GM12878 (cell line): ENCODE results near the gene SCD5. TPM values are rescaled to one million over a fixed set of nuclear protein-coding genes. Genes with fewer than 3 reads are reported as not detected.

Experiments
- ATAC-seq: fragments of 200-7000 bp; cut with Tn5 transposase; 3 replicates; pipeline ENCODE4 v1.9.1; 2020; ENCODE audit warnings: mild to moderate bottlenecking, moderate library complexity
- BruUV-seq: library from RNA; stranded (reverse); fragments of 400-500 nt; replicated peaks from 2 replicates; lab custom pipeline; 2021; lab: Mats Ljungman, UMichigan
- CTCF ChIA-PET: fragments of 300-600 bp; sonication (Branson Sonifier 250); formaldehyde crosslinking; extraction: SDS; loops from one replicate; lab custom pipeline; 2021; ENCODE audit warnings: inconsistent platforms; lab: Yijun Ruan, JAX
- POLR2A ChIA-PET: fragments of 350-600 bp; formaldehyde crosslinking; extraction: SDS; loops from one replicate; lab custom pipeline; 2021; ENCODE audit warnings: inconsistent platforms; lab: Charles Lee
- RAD21 ChIA-PET: fragments of 300-600 bp; sonication (Branson Sonifier 250); formaldehyde crosslinking; loops from one replicate; lab custom pipeline; 2023; ENCODE audit warnings: antibody characterized with exemption; ENCODE audit not compliant: unreplicated experiment; lab: Charles Lee
- SMC1A ChIA-PET: fragments of 300-600 bp; sonication (Branson Sonifier 250); formaldehyde crosslinking; loops from one replicate; lab custom pipeline; 2023; ENCODE audit not compliant: unreplicated experiment, uncharacterized antibody; lab: Charles Lee
- DNase-seq: peaks from one replicate; pipeline ENCODE4 v3.0.0-alpha.2; 2011; ENCODE audit warnings: low read depth, low spot score
- FAIRE-seq: peaks from 3 replicates; lab custom pipeline; 2011; peaks lifted over from hg19 to GRCh38; lab: Jason Lieb, UNC
- H2AFZ ChIP-seq: 2 replicates; pipeline ENCODE4 v1.6.0; 2011; ENCODE audit warnings: low read depth, low read length, control low read depth; ENCODE audit not compliant: control insufficient read depth
- H3K27ac ChIP-seq: 2 replicates; pipeline ENCODE4 v1.5.1; 2011; ENCODE audit warnings: control low read depth; ENCODE audit not compliant: control insufficient read depth, insufficient read depth
- H3K27me3 ChIP-seq, 2 experiments: replicated peaks in 1 of 2; 2 replicates each; pipeline versions ENCODE4 v1.6.0 to v1.6.1; 2011; ENCODE audit warnings: low read length in 1 of 2; ENCODE audit not compliant: control insufficient read depth in 2 of 2, insufficient read depth in 2 of 2
- H3K36me3 ChIP-seq, 2 experiments: 2 replicates each; pipeline ENCODE4 v1.5.1; 2011; ENCODE audit warnings: low read length in 1 of 2; ENCODE audit not compliant: control insufficient read depth in 2 of 2, insufficient read depth in 2 of 2
- H3K4me1 ChIP-seq: 2 replicates; pipeline ENCODE4 v1.6.1; 2011; ENCODE audit warnings: mild to moderate bottlenecking, low read length, moderate library complexity, mixed read lengths; ENCODE audit not compliant: control insufficient read depth, insufficient read depth
- H3K4me2 ChIP-seq: 2 replicates; pipeline ENCODE4 v1.6.0; 2011; ENCODE audit warnings: control low read depth; ENCODE audit not compliant: control insufficient read depth, insufficient read depth
- H3K4me3 ChIP-seq: fragments of 200-600 bp; sonication (generic); 2 replicates; pipeline ENCODE4 v1.5.1; 2016
- H3K79me2 ChIP-seq: 2 replicates; pipeline ENCODE4 v1.6.0; 2011; ENCODE audit warnings: low read length; ENCODE audit not compliant: control insufficient read depth, insufficient read depth
- H3K9ac ChIP-seq: 2 replicates; pipeline ENCODE4 v1.8.0; 2011; ENCODE audit warnings: low read length, control low read depth, mixed read lengths; ENCODE audit not compliant: control insufficient read depth, insufficient read depth
- H3K9me3 ChIP-seq: replicated peaks from 3 replicates; pipeline ENCODE4 v1.5.1; 2011; ENCODE audit warnings: mild to moderate bottlenecking, low read length; ENCODE audit not compliant: control insufficient read depth, insufficient read depth
- H4K20me1 ChIP-seq: 2 replicates; pipeline ENCODE4 v1.6.0; 2011; ENCODE audit not compliant: control insufficient read depth, insufficient read depth
- CBFB ChIP-seq: IDR thresholded peaks from 2 replicates; pipeline ENCODE4 v1.6.1; 2016; ENCODE audit warnings: antibody characterized with exemption, low read depth
- CBX5 ChIP-seq: sonication (generic); IDR thresholded peaks from 2 replicates; pipeline ENCODE4 v1.6.1; 2016; ENCODE audit warnings: low read depth, moderate library complexity, mild to moderate bottlenecking, inconsistent platforms
- CREM ChIP-seq: IDR thresholded peaks from 2 replicates; pipeline ENCODE4 v1.6.1; 2014; ENCODE audit warnings: antibody characterized with exemption, low read depth
- HCFC1 ChIP-seq: fragments of 150-350 bp; IDR thresholded peaks from 2 replicates; pipeline ENCODE4 v1.6.1; 2014; ENCODE audit warnings: low read length
- NFXL1 ChIP-seq: fragments of 450-650 bp; IDR thresholded peaks from 2 replicates; pipeline ENCODE4 v1.6.1; 2017; ENCODE audit warnings: antibody characterized with exemption, mild to moderate bottlenecking, borderline replicate concordance
- NFYB ChIP-seq: IDR thresholded peaks from 2 replicates; pipeline ENCODE4 v1.6.1; 2011; ENCODE audit warnings: low read depth, mild to moderate bottlenecking, low read length, improper control_type of control experiment, moderate library complexity; ENCODE audit not compliant: insufficient read depth
- TCF12 ChIP-seq: IDR thresholded peaks from 2 replicates; pipeline ENCODE4 v1.6.1; 2011; ENCODE audit warnings: low read depth, mild to moderate bottlenecking, low read length
- TCF3 ChIP-seq: IDR thresholded peaks from 2 replicates; pipeline ENCODE4 v1.6.1; 2012; ENCODE audit warnings: low read depth, mild to moderate bottlenecking, low read length, borderline replicate concordance; ENCODE audit not compliant: insufficient read depth
- TCF7 ChIP-seq: IDR thresholded peaks from 2 replicates; pipeline ENCODE4 v1.6.1; 2014; ENCODE audit warnings: antibody characterized with exemption, borderline replicate concordance
- WRNIP1 ChIP-seq: IDR thresholded peaks from 2 replicates; pipeline ENCODE4 v1.6.1; 2011; ENCODE audit warnings: low read depth, low read length, improper control_type of control experiment, borderline replicate concordance
- WGBS: methylation state at CpG from one replicate; pipeline ENCODE4 v1.1.6; 2016; ENCODE audit warnings: low lambda C conversion rate; ENCODE audit not compliant: insufficient replicate concordance, insufficient coverage; ENCODE audit errors: missing lambda C conversion rate; 5-methylcytosine and 5-hydroxymethylcytosine counted together
- in situ Hi-C: fragments of 300-500 bp; cut with MboI; formaldehyde crosslinking; loops from 9 replicates; pipeline ENCODE4 v1.14.3; 2018; ENCODE audit warnings: mixed read lengths
- intact Hi-C: fragments of 100-400 bp; cut with micrococcal nuclease; formaldehyde crosslinking; loops from one replicate; pipeline ENCODE4 v1.14.2; 2022; ENCODE audit not compliant: unreplicated experiment
- polyA plus RNA-seq, 11 experiments: library from polyadenylated mRNA; depleted of rRNA in 4 of 11; unstranded in 6 of 11; stranded (reverse) in 5 of 11; fragments of >200 nt; fragmentation: Nextera tagmentation in 4 of 11; fragmentation: Illumina TruSeq in 1 of 11; extraction: Ambion mirVana in 4 of 11; extraction: Trizol in 1 of 11; gene quantifications; 1 replicate in 1 of 11; 2 replicates in 10 of 11; pipeline versions ENCODE4 v1.2.1 to v1.2.3, GENCODE V29; 2011 to 2016; ENCODE audit warnings: inconsistent platforms in 2 of 11, missing spikeins in 2 of 11, low read depth in 1 of 11
- total RNA-seq, 4 experiments: library from RNA; depleted of rRNA in 3 of 4; stranded (reverse); fragments of >200 nt in 3 of 4; fragmentation: Illumina TruSeq in 1 of 4; extraction: Trizol in 1 of 4; gene quantifications; 2 replicates each; pipeline versions ENCODE4 v1.2.1 to v1.2.3, GENCODE V29; 2013 to 2021

The SCD5 gene
- total and polyA plus RNA-seq, 10 of the 15 experiments (the other 5 are each of a cell fraction or from before 2014, with no cell fraction given), result 2.4 to 15.0 (median 4.2) TPM

DNA sequence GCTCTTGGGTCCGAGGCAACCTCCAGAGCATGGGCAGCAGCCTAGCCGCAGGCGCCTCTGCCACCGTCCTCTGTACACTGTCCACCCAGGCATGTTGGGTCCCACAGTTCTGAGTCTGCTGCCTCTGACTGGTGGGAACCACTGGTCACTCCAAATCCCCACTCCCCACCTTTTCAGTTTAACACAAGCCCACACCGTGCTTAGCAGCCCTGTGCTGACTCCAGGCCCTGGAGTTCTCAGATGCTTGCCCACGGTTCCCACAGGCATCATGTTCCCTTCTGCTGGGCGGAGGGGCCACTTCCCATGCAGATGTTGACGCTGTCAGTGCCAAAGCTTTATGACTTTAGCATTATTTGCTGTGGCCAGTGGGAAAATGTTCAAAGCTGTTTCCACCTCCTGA, 104.5 kb downstream of the SCD5 start:
- TF ChIP-seq WRNIP1, result no peak
- no peak for TF ChIP-seq TCF3
- no peak for TF ChIP-seq HCFC1
- TF ChIP-seq CBFB, result no peak
- TF ChIP-seq TCF7, result no peak
- no peak for TF ChIP-seq NFXL1
- no peak for TF ChIP-seq CREM
- TF ChIP-seq TCF12, result no peak
- TF ChIP-seq CBX5, result no peak
- TF ChIP-seq NFYB, result no peak
- in situ Hi-C loops (no loop called here), intact Hi-C loops (no loop called here)
- H3K4me1 ChIP-seq, result no peaks in the 10 kb centered on the region
- no peak overlapping the region for H2AFZ ChIP-seq
- no peaks in the 10 kb centered on the region; a peak in 1 of 4 replicates for H3K36me3 ChIP-seq
- ChIA-PET POLR2A (no interaction called here), RAD21 (no interaction called here), CTCF (interaction anchor here (1.5 kb wide), 1 partner anchor 45 kb away, joined by 4 read pairs; no protein-coding TSS in a partner anchor), SMC1A (interaction anchor here (1.4 kb wide), 1 partner anchor 28 kb away, joined by 3 read pairs; no protein-coding TSS in a partner anchor)
- no peaks in the 10 kb centered on the region for H3K27me3 ChIP-seq
- H3K79me2 ChIP-seq, result no peaks in the 10 kb centered on the region
- BruUV-seq, result no TSS peak
- DNase-seq (no peak), ATAC-seq (no peak), FAIRE-seq (no peak)
- no peak overlapping the region for H3K9ac ChIP-seq
- no peak overlapping the region for H3K27ac ChIP-seq
- no peak overlapping the region for H3K4me3 ChIP-seq
- 46% methylated on average over 8 of the region's 8 CpGs for WGBS
- H4K20me1 ChIP-seq, result no peaks in the 10 kb centered on the region
- H3K4me2 ChIP-seq, result no peak overlapping the region
- H3K9me3 ChIP-seq, result no peaks in the 10 kb centered on the region
